IMR-90 (cell line): ENCODE results near the gene SEMA4D. TPM values are rescaled to one million over a fixed set of nuclear protein-coding genes. Genes with fewer than 3 reads are reported as not detected.

Experiments
- ATAC-seq: fragments of 200-7000 bp; cut with Tn5 transposase; 2 replicates; pipeline ENCODE4 v1.9.1; 2020; ENCODE audit warnings: low read depth, mild to moderate bottlenecking, moderate library complexity
- BruUV-seq: library from RNA; stranded (reverse); fragments of 400-500 nt; replicated peaks from 2 replicates; lab custom pipeline; 2021; lab: Mats Ljungman, UMichigan
- CTCF ChIA-PET: fragments of 300-600 bp; formaldehyde crosslinking; extraction: SDS; loops from one replicate; lab custom pipeline; 2021; ENCODE audit warnings: antibody characterized with exemption; lab: Yijun Ruan, JAX
- POLR2A ChIA-PET: fragments of 300-600 bp; sonication (Branson Sonifier 250); formaldehyde crosslinking; loops from one replicate; lab custom pipeline; 2022; ENCODE audit warnings: antibody characterized with exemption; ENCODE audit not compliant: unreplicated experiment; lab: Charles Lee
- DNase-seq: peaks from one replicate; pipeline ENCODE4 v3.0.0; 2013
- H2AFZ ChIP-seq: replicated peaks from 2 replicates; pipeline ENCODE3; 2013; ENCODE audit warnings: low read length, mild to moderate bottlenecking; ENCODE audit not compliant: poor library complexity
- H2AK5ac ChIP-seq: 2 replicates; pipeline ENCODE4 v1.6.1; 2013; ENCODE audit warnings: low read depth, low read length, inconsistent platforms
- H2AK9ac ChIP-seq: replicated peaks from 2 replicates; pipeline ENCODE3; 2013; ENCODE audit warnings: mild to moderate bottlenecking, low read depth, low read length, moderate library complexity; ENCODE audit not compliant: poor library complexity
- H2BK120ac ChIP-seq: 2 replicates; pipeline ENCODE4 v1.6.1; 2013; ENCODE audit warnings: low read depth, low read length, inconsistent platforms
- H2BK15ac ChIP-seq: 3 replicates; pipeline ENCODE4 v1.6.1; 2013; ENCODE audit warnings: low read depth, low read length, inconsistent platforms
- H2BK20ac ChIP-seq: 2 replicates; pipeline ENCODE4 v1.6.1; 2013; ENCODE audit warnings: low read depth, mild to moderate bottlenecking, inconsistent platforms, low read length, moderate library complexity
- H2BK5ac ChIP-seq: 2 replicates; pipeline ENCODE4 v1.6.1; 2013; ENCODE audit warnings: mild to moderate bottlenecking, low read depth, low read length, inconsistent platforms; ENCODE audit not compliant: poor library complexity, severe bottlenecking
- H3K14ac ChIP-seq: replicated peaks from 2 replicates; pipeline ENCODE4 v1.6.1; 2013; ENCODE audit warnings: low read depth, low read length, inconsistent platforms
- H3K18ac ChIP-seq: 2 replicates; pipeline ENCODE4 v1.6.1; 2013; ENCODE audit warnings: low read depth, low read length, control low read depth
- H3K23ac ChIP-seq: 2 replicates; pipeline ENCODE4 v1.6.1; 2013; ENCODE audit warnings: low read depth, low read length, inconsistent platforms
- H3K27ac ChIP-seq: 2 replicates; pipeline ENCODE4 v1.5.1; 2013; ENCODE audit warnings: mild to moderate bottlenecking, control low read depth, low read length; ENCODE audit not compliant: insufficient read depth
- H3K27me3 ChIP-seq: 2 replicates; pipeline ENCODE4 v1.6.1; 2013; ENCODE audit warnings: low read length; ENCODE audit not compliant: control insufficient read depth, insufficient read depth
- H3K36me3 ChIP-seq: 2 replicates; pipeline ENCODE4 v1.6.1; 2013; ENCODE audit warnings: low read length, mixed read lengths; ENCODE audit not compliant: control insufficient read depth, insufficient read depth
- H3K4ac ChIP-seq: 2 replicates; pipeline ENCODE4 v1.6.1; 2013; ENCODE audit warnings: low read depth, low read length, inconsistent platforms
- H3K4me1 ChIP-seq: 2 replicates; pipeline ENCODE4 v1.6.1; 2013; ENCODE audit warnings: low read length, mixed read lengths; ENCODE audit not compliant: control insufficient read depth, insufficient read depth
- H3K4me2 ChIP-seq: 2 replicates; pipeline ENCODE4 v1.6.1; 2013; ENCODE audit warnings: low read depth, mild to moderate bottlenecking, control low read depth, low read length, moderate library complexity
- H3K4me3 ChIP-seq: 2 replicates; pipeline ENCODE4 v1.5.1; 2013; ENCODE audit warnings: low read depth, mild to moderate bottlenecking, control low read depth, low read length, moderate library complexity; ENCODE audit not compliant: insufficient read depth
- H3K56ac ChIP-seq: 2 replicates; pipeline ENCODE4 v1.6.1; 2013; ENCODE audit warnings: low read length, inconsistent platforms; ENCODE audit not compliant: insufficient read depth; ENCODE audit errors: extremely low read depth
- H3K79me1 ChIP-seq, 2 experiments: 2 replicates each; pipeline ENCODE4 v1.6.1; 2013; ENCODE audit warnings: low read length in 2 of 2, inconsistent platforms in 1 of 2, low read depth in 1 of 2
- H3K9ac ChIP-seq: 2 replicates; pipeline ENCODE4 v1.6.1; 2013; ENCODE audit warnings: low read depth, low read length, control low read depth
- H3K9me1 ChIP-seq: 2 replicates; pipeline ENCODE4 v1.6.1; 2013; ENCODE audit warnings: low read length, inconsistent platforms; ENCODE audit not compliant: insufficient read depth
- H3K9me3 ChIP-seq: 2 replicates; pipeline ENCODE4 v1.6.1; 2013; ENCODE audit warnings: low read length; ENCODE audit not compliant: control insufficient read depth, insufficient read depth
- H4K20me1 ChIP-seq: 2 replicates; pipeline ENCODE4 v1.6.1; 2013; ENCODE audit warnings: low read length, inconsistent platforms; ENCODE audit not compliant: insufficient read depth
- H4K5ac ChIP-seq: 2 replicates; pipeline ENCODE4 v1.6.1; 2013; ENCODE audit warnings: mild to moderate bottlenecking, low read depth, low read length, control low read depth
- H4K8ac ChIP-seq, 2 experiments: 2 replicates each; pipeline ENCODE4 v1.6.1; 2013; ENCODE audit warnings: low read depth in 2 of 2, low read length in 2 of 2, control low read depth in 1 of 2, inconsistent platforms in 1 of 2
- H4K91ac ChIP-seq: 2 replicates; pipeline ENCODE4 v1.6.1; 2013; ENCODE audit warnings: low read depth, low read length, inconsistent platforms; ENCODE audit not compliant: insufficient read depth
- BHLHE40 ChIP-seq: fragments of 150-350 bp; IDR thresholded peaks from 2 replicates; pipeline ENCODE4 v1.6.1; 2016; ENCODE audit warnings: mild to moderate bottlenecking, low read depth, low read length
- CEBPB ChIP-seq: IDR thresholded peaks from 2 replicates; pipeline ENCODE4 v1.6.1; 2012; ENCODE audit warnings: low read depth, low read length, improper control_type of control experiment
- CHD1 ChIP-seq: IDR thresholded peaks from 2 replicates; pipeline ENCODE4 v1.6.1; 2012; ENCODE audit warnings: low read depth, low read length, improper control_type of control experiment
- CTCF ChIP-seq: conservative IDR thresholded peaks from 2 replicates; pipeline ENCODE4 v1.5.1; 2012; ENCODE audit warnings: mild to moderate bottlenecking, low read depth, low read length, improper control_type of control experiment
- ELK1 ChIP-seq: fragments of 150-350 bp; IDR thresholded peaks from 2 replicates; pipeline ENCODE4 v1.6.1; 2016; ENCODE audit warnings: low read depth, mild to moderate bottlenecking, low read length, moderate library complexity, borderline replicate concordance
- FOS ChIP-seq: fragments of 150-350 bp; IDR thresholded peaks from 2 replicates; pipeline ENCODE4 v1.6.1; 2016; ENCODE audit warnings: low read depth, low read length
- MAFK ChIP-seq: IDR thresholded peaks from 2 replicates; pipeline ENCODE4 v1.6.1; 2012; ENCODE audit warnings: low read depth, low read length, improper control_type of control experiment
- MAZ ChIP-seq: IDR thresholded peaks from 2 replicates; pipeline ENCODE4 v1.6.1; 2012; ENCODE audit warnings: low read depth, mild to moderate bottlenecking, low read length, improper control_type of control experiment, moderate library complexity, borderline replicate concordance
- MXI1 ChIP-seq: IDR thresholded peaks from 2 replicates; pipeline ENCODE4 v1.6.1; 2012; ENCODE audit warnings: low read depth, mild to moderate bottlenecking, low read length, moderate library complexity, borderline replicate concordance
- NFE2L2 ChIP-seq: fragments of 150-350 bp; IDR thresholded peaks from 2 replicates; pipeline ENCODE4 v1.6.1; 2016; ENCODE audit warnings: low read depth, mild to moderate bottlenecking, low read length
- POLR2A ChIP-seq: IDR thresholded peaks from 2 replicates; pipeline ENCODE4 v1.6.1; 2012; ENCODE audit warnings: mild to moderate bottlenecking, low read depth, low read length
- RAD21 ChIP-seq: IDR thresholded peaks from 2 replicates; pipeline ENCODE4 v1.6.1; 2012; ENCODE audit warnings: low read length, improper control_type of control experiment
- RCOR1 ChIP-seq: IDR thresholded peaks from 2 replicates; pipeline ENCODE4 v1.6.1; 2012; ENCODE audit warnings: mild to moderate bottlenecking, low read length, improper control_type of control experiment; ENCODE audit not compliant: insufficient replicate concordance
- RFX5 ChIP-seq: IDR thresholded peaks from 2 replicates; pipeline ENCODE4 v1.8.0; 2012; ENCODE audit warnings: low read depth, mild to moderate bottlenecking, low read length, moderate library complexity
- SMC3 ChIP-seq: fragments of 150-350 bp; IDR thresholded peaks from 2 replicates; pipeline ENCODE4 v1.6.1; 2016; ENCODE audit warnings: low read depth, mild to moderate bottlenecking, antibody characterized with exemption, low read length, moderate library complexity
- USF2 ChIP-seq: fragments of 150-350 bp; IDR thresholded peaks from 2 replicates; pipeline ENCODE4 v1.6.1; 2017; ENCODE audit warnings: mild to moderate bottlenecking, antibody characterized with exemption, low read length, low read depth
- WGBS, 2 experiments: methylation state at CpG; one replicate each; pipeline versions ENCODE4 v1.1.5 to v1.1.7; 2013; ENCODE audit warnings: missing lambda C conversion rate in 2 of 2; ENCODE audit not compliant: insufficient read length in 1 of 2; ENCODE audit errors: extremely low coverage in 2 of 2; 5-methylcytosine and 5-hydroxymethylcytosine counted together
- dilution Hi-C: fragments of 300-500 bp; cut with HindIII; formaldehyde crosslinking; loops from one replicate; pipeline ENCODE4 v1.14.3; 2018; ENCODE audit warnings: low sequenced_read_pairs; ENCODE audit not compliant: unreplicated experiment
- in situ Hi-C: fragments of 300-500 bp; cut with MboI; formaldehyde crosslinking; loops from 3 replicates; pipeline ENCODE4 v1.14.3; 2019; ENCODE audit warnings: low sequenced_read_pairs, inconsistent platforms, mixed read lengths
- intact Hi-C: fragments of 100-400 bp; cut with micrococcal nuclease; formaldehyde crosslinking; loops from 2 replicates; pipeline ENCODE4 v1.10.0; 2022
- polyA plus RNA-seq, 3 experiments: library from polyadenylated mRNA; depleted of rRNA; stranded (reverse); fragments of >200 nt; gene quantifications; 2 replicates each; pipeline ENCODE4 v1.2.3, GENCODE V29; 2012; ENCODE audit warnings: low replicate concordance in 1 of 3
- total RNA-seq: library from RNA; depleted of rRNA; stranded (reverse); fragments of >200 nt; gene quantifications from 2 replicates; pipeline ENCODE4 v1.2.3, GENCODE V29; 2012

SEMA4D gene
- total and polyA plus RNA-seq, 2 of the 4 experiments (the other 2 are of a cell fraction), result 0.90 to 1.5 TPM

GRCh38 chr9:89412541-89412940, 85.4 kb downstream of the SEMA4D start:
- DNase-seq, result no peak

More at GRCh38 chr9:89412541-89412940, 85.4 kb downstream of the SEMA4D start:
- Histone ChIP-seq H3K23ac (no peak overlapping the region), H2BK120ac (no peak overlapping the region), H3K9me1 (no peaks in the 10 kb centered on the region; the same call in 1 of the 2 replicates), H3K4me1 (peaks cover 4% of the 10 kb centered on the region; the same call in 1 of the 2 replicates), H4K20me1 (no peaks in the 10 kb centered on the region), H3K14ac (no peak overlapping the region), H4K5ac (no peak overlapping the region), H2AFZ (no peak overlapping the region), H3K27ac (no peak overlapping the region), H3K4ac (no peak overlapping the region), H2BK15ac (no peak overlapping the region), H2AK9ac (no peak overlapping the region), H3K56ac (no peak overlapping the region), H3K9me3 (peaks cover 3% of the 10 kb centered on the region), H3K4me3 (no peak overlapping the region), H3K79me1 (no peaks in the 10 kb centered on the region), H4K91ac (no peak overlapping the region), H3K9ac (no peak overlapping the region), H3K4me2 (no peak overlapping the region), H2BK5ac (no peak overlapping the region), H3K36me3 (no peaks in the 10 kb centered on the region; the same call in 1 of the 2 replicates), H2AK5ac (no peak overlapping the region), H4K8ac (no peak overlapping the region), H2BK20ac (no peak overlapping the region), H3K18ac (no peak overlapping the region), H3K27me3 (no peaks in the 10 kb centered on the region)
- 100% methylated on average over 1 of the region's 5 CpGs; no CpG with 5 or more reads in 1 of the 2 experiments for WGBS, 2 experiments
- TF ChIP-seq SMC3 (no peak), ELK1 (no peak), RCOR1 (no peak), USF2 (no peak), CEBPB (no peak), NFE2L2 (no peak), RFX5 (no peak), MXI1 (no peak), CTCF (no peak), RAD21 (no peak), MAZ (no peak), FOS (no peak), CHD1 (no peak), MAFK (no peak), POLR2A (no peak), BHLHE40 (no peak)
- dilution Hi-C loops (no loop called here), in situ Hi-C loops (no loop called here), intact Hi-C loops (no loop called here)
- ChIA-PET CTCF (no interaction called here), POLR2A (no interaction called here)
- no peak for ATAC-seq
- no TSS peak for BruUV-seq
